GM10266 (cell line): ENCODE measurements around the gene DOHH.

Source experiments
- DNase-seq: peaks from one replicate; pipeline ENCODE4 v3.0.0; 2012; ENCODE audit errors: extremely low spot score
- TF ChIP-seq, protein P1 (sequence below): IDR thresholded peaks from 2 replicates; pipeline ENCODE4 v1.5.1; 2012; ENCODE audit warnings: mild to moderate bottlenecking, low read depth; ENCODE audit not compliant: control insufficient read depth, insufficient read depth; ENCODE audit errors: missing control alignments

Gene DOHH

GRCh38 chr19:3443840-3444694 lies 56.4 kb downstream of the DOHH start:
- TF ChIP-seq, protein P1, sequence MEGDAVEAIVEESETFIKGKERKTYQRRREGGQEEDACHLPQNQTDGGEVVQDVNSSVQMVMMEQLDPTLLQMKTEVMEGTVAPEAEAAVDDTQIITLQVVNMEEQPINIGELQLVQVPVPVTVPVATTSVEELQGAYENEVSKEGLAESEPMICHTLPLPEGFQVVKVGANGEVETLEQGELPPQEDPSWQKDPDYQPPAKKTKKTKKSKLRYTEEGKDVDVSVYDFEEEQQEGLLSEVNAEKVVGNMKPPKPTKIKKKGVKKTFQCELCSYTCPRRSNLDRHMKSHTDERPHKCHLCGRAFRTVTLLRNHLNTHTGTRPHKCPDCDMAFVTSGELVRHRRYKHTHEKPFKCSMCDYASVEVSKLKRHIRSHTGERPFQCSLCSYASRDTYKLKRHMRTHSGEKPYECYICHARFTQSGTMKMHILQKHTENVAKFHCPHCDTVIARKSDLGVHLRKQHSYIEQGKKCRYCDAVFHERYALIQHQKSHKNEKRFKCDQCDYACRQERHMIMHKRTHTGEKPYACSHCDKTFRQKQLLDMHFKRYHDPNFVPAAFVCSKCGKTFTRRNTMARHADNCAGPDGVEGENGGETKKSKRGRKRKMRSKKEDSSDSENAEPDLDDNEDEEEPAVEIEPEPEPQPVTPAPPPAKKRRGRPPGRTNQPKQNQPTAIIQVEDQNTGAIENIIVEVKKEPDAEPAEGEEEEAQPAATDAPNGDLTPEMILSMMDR, result no peak
- no peak for DNase-seq

- no peak for DNase-seq
- TF ChIP-seq, protein P1, result no peak
These were observed 57.9 kb downstream of the DOHH start for GRCh38 chr19:3442487-3443071.

DNA sequence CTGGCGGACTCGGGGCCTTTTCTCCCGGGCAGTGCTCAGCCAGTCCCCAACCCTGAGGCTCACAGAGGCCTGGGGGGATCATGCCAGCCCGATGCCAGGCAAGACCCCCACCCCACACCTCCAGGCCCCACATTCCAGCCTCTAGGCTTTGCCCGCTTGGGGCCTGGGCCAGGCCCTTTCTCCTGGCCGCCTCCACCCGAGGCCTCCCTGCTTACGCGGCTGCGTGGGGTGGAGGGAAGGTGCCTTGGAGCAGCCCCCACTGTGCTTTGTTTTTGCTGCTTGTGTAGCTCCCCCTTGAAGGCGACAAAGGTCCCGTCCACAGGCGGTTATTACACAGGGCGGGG lies 58.5 kb downstream of the DOHH start:
- TF ChIP-seq, protein P1, result no peak
- DNase-seq, result no peak

DNA sequence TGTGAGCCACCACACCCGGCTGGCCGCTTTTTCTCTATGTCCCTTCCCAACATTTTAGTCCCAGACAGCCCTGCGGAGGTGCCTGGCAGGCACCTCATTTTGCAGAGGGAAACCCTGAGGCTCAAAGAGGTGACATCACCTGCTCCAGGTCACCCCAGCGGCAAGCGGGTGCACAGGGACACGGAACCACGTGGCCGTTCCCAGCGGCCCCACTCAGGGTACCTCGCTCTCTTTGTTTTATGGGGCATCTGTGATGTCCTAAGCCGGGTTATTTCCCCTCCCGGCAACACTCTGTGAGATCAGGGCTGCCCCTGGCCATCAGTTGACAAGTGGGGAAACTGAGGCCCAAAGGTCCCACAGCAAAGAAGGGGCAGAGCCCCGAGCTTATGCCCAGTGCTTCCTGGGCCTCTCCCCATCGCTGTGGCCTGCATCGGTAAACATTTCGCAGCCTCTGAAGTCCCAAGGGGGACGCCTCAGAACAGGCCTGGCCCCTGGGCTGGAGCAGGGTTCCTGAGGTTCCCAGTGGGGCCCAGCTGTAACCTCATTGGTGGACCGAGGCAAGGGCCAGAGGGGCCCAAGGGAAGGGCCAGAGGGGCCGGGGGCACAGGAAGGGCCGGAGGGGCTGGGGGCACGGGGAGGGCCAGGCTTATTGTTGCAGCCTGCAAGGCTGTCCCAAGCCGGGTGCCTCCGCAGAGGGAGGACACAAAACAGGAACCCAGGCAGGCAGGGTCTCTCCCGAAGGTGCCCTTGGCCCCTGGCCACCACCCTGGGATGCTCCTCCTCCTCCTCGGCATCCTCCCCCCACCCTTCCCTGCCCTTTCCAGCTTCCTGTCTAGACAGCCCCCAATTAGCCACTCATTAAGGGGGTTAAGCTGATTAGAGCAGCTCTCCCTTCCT lies 59.1 kb downstream of the DOHH start:
- DNase-seq, result no peak
- TF ChIP-seq, protein P1, result no peak
